Tibial artery (tissue), 4 donors: ENCODE data around the gene SCCPDH.

Source experiments
- DNase-seq, 2 donors: peaks; one replicate each; pipeline ENCODE4 v3.0.0-alpha.2; 2019
- H3K27ac ChIP-seq, 2 donors: fragments of 200-600 bp; sonication (generic) in 1 of 2; 1 replicate in 1 of 2; 2 replicates in 1 of 2; pipeline ENCODE4 v1.5.1; 2018 to 2019; ENCODE audit warnings: mild to moderate bottlenecking in 1 of 2
- H3K27me3 ChIP-seq, 2 donors: fragments of 200-600 bp; sonication (generic) in 1 of 2; one replicate each; pipeline versions ENCODE4 v1.5.1 to v1.6.0; 2016 to 2019
- H3K36me3 ChIP-seq, 3 donors: fragments of 200-600 bp; sonication (generic) in 2 of 3; one replicate each; pipeline ENCODE4 v1.5.1; 2016 to 2019; ENCODE audit warnings: mild to moderate bottlenecking in 2 of 3
- H3K4me1 ChIP-seq, 4 donors: fragments of 200-600 bp; sonication (generic) in 2 of 4; 1 replicate in 3 of 4; 2 replicates in 1 of 4; pipeline ENCODE4 v1.5.1; 2016 to 2019
- H3K4me3 ChIP-seq, 2 donors: fragments of 200-600 bp; sonication (generic) in 1 of 2; 1 replicate in 1 of 2; 2 replicates in 1 of 2; pipeline ENCODE4 v1.5.1; 2018 to 2019; ENCODE audit warnings: mild to moderate bottlenecking in 2 of 2
- H3K9me3 ChIP-seq, 3 donors: fragments of 200-600 bp; sonication (generic) in 1 of 3; one replicate each; pipeline ENCODE4 v1.5.1; 2016 to 2019
- CTCF ChIP-seq, 2 experiments: fragments of 200-600 bp in 1 of 2; fragments of 450-650 bp in 1 of 2; IDR thresholded peaks; one replicate each; pipeline ENCODE4 v1.5.1; 2017 to 2019; ENCODE audit warnings: antibody characterized with exemption in 2 of 2, mild to moderate bottlenecking in 1 of 2, moderate library complexity in 1 of 2
- intact Hi-C: fragments of 100-400 bp; cut with DNase I; formaldehyde crosslinking; loops from one replicate; pipeline ENCODE4 v1.15.0; 2023; ENCODE audit warnings: low total_unique reads

Gene SCCPDH

GRCh38 chr1:246724731-246725095, 504 bp downstream of the SCCPDH start:
- intact Hi-C loops = no loop called here
- H3K36me3 ChIP-seq = peaks cover 24 to 29% (median 25%) of the 10 kb centered on the region in 3 donors
- peak overlapping the region; percentile 72 to 73 for H3K4me3 ChIP-seq
- no peaks in the 10 kb centered on the region for H3K27me3 ChIP-seq
- H3K9me3 ChIP-seq = peaks cover 0 to 4% (median 0%) of the 10 kb centered on the region in 3 donors
- no peak for DNase-seq
- peak overlapping the region; percentile 76 to 80 for H3K27ac ChIP-seq
- peaks cover 0 to 7% (median 3%) of the 10 kb centered on the region in 4 donors for H3K4me1 ChIP-seq
- no peak for TF ChIP-seq CTCF (IDR thresholded peaks at IDR 0.05)

- H3K9me3 ChIP-seq = peaks cover 0 to 4% (median 0%) of the 10 kb centered on the region in 3 donors
- intact Hi-C loops = no loop called here
- H3K4me3 ChIP-seq = peak overlapping the region; percentile 72 to 73
- peak overlapping the region; percentile 76 to 80 for H3K27ac ChIP-seq
- H3K4me1 ChIP-seq = peaks cover 0 to 7% (median 3%) of the 10 kb centered on the region in 4 donors
- DNase-seq = no peak
- TF ChIP-seq CTCF (IDR thresholded peaks at IDR 0.05) = no peak
- no peaks in the 10 kb centered on the region for H3K27me3 ChIP-seq
- H3K36me3 ChIP-seq = peaks cover 29 to 34% (median 30%) of the 10 kb centered on the region in 3 donors
Measured at GRCh38 chr1:246725191-246725590, 982 bp downstream of the SCCPDH start.

- Histone ChIP-seq H3K4me3 (no peak overlapping the region), H3K36me3 (peaks cover 40 to 45% (median 41%) of the 10 kb centered on the region in 3 donors), H3K27me3 (no peaks in the 10 kb centered on the region), H3K9me3 (peaks cover 0 to 4% (median 0%) of the 10 kb centered on the region in 3 donors), H3K4me1 (peaks cover 0 to 7% (median 3%) of the 10 kb centered on the region in 4 donors), H3K27ac (no peak overlapping the region)
- TF ChIP-seq CTCF (IDR thresholded peaks at IDR 0.05) = no peak
- intact Hi-C loops = no loop called here
- DNase-seq = no peak
Measured at GRCh38 chr1:246726255-246726679, 2.1 kb downstream of the SCCPDH start.

GRCh38 chr1:246726881-246727280, 2.7 kb downstream of the SCCPDH start:
- Histone ChIP-seq H3K36me3 (peaks cover 45 to 51% (median 46%) of the 10 kb centered on the region in 3 donors), H3K27ac (no peak overlapping the region), H3K27me3 (no peaks in the 10 kb centered on the region), H3K4me3 (no peak overlapping the region), H3K9me3 (peaks cover 0 to 4% (median 0%) of the 10 kb centered on the region in 3 donors), H3K4me1 (peaks cover 0 to 7% (median 3%) of the 10 kb centered on the region in 4 donors)
- intact Hi-C loops = no loop called here
- no peak for DNase-seq
- no peak for TF ChIP-seq CTCF (IDR thresholded peaks at IDR 0.05)

- Histone ChIP-seq H3K36me3 (peaks cover 45 to 54% (median 49%) of the 10 kb centered on the region in 3 donors), H3K4me1 (peaks cover 0 to 7% (median 3%) of the 10 kb centered on the region in 4 donors), H3K4me3 (no peak overlapping the region), H3K9me3 (peaks cover 0 to 4% (median 0%) of the 10 kb centered on the region in 3 donors), H3K27ac (no peak overlapping the region), H3K27me3 (no peaks in the 10 kb centered on the region)
- no peak for TF ChIP-seq CTCF (IDR thresholded peaks at IDR 0.05)
- intact Hi-C loops = no loop called here
- no peak for DNase-seq
Measured at GRCh38 chr1:246727594-246727993, 3.4 kb downstream of the SCCPDH start.
